GM19452 (cell line): ENCODE data around the gene PPP1CB.

Experiments used
- ATAC-seq: cut with Tn5 transposase; IDR thresholded peaks from one replicate; pipeline ENCODE4 v1.9.1; 2021; ENCODE audit not compliant: unreplicated experiment

PPP1CB gene

DNA sequence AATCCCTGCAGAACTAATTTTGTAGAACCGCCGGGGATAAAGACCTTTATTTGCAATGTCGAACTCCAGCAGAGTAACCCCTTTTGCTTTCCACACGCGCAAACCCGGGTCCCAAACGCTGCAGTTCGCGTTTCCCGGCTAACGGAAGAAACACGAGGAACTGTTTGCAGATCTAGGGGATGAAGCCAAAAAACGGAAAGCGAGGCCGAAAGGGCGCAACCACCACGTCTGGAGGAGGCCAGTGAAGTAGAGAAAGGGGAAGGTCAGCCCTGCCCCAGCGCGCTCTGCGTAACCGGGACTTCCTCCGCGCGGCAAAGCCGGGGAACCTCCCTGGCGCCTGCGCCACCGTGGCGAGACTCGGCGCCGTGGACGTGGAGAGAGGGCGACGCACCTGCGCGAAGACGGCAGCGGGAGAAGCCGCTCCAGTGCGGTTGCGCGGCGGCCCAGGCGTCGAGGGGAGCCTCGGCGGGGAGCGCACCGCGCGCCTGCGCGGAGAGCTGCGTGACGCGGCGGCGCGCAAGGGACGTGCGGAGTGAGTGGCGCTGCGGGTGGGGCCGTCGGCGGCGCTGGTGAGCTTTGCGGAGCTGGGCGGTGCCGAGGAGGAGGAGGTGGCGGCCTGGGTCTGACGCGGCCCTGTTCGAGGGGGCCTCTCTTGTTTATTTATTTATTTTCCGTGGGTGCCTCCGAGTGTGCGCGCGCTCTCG lies at the start of gene PPP1CB:
Gene PPP1CB, plus strand, starts transcription at position 579 of the 704 bp plus-strand sequence. CDS start 295 bp downstream, outside the sequence.
- ATAC-seq = peak; percentile 87

DNA sequence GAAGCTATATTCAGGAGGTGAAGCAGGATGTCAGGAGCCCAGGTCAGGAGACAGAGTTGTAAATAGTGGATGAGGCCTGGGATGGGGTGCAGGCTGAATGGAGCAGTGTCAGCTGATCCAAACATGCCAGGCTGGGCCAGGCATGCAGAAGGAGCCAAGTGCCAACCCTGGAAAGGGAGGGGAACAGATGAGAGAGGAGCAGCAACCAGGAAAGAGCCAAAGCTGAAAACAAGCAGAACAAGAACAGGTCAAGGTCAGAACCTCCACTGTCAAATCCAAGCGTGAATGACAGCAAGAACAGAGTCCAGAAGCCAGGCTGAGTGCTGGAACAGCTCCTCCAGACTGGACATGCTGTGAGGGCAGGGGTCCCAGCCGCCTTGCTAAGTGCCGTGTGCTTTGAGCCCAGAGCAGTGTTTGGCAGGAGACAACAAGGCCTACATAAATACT lies 49.2 kb upstream of the PPP1CB start:
- ATAC-seq = no peak

DNA sequence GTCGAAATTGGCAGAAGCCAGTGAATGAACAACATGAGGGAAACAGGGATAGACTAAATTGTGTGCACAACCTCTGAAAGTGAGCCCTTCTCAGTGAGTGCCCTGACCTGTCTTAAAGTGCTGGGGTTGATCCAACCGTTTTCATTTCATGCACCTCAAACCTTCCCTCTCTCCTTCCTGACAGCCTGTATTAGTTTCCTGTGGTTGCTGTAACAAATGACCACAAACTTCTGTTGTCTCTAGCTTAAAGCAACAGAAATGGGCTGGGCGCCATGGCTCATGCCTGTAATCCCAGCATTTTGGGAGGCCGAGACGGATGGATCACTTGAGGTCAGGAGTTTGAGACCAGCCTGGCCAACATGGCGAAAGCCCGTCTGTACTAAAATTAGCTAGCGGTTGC lies 48.8 kb upstream of the PPP1CB start:
- no peak for ATAC-seq

GRCh38 chr2:28704621-28705020 lies 47.0 kb upstream of the PPP1CB start:
- ATAC-seq = no peak

DNA sequence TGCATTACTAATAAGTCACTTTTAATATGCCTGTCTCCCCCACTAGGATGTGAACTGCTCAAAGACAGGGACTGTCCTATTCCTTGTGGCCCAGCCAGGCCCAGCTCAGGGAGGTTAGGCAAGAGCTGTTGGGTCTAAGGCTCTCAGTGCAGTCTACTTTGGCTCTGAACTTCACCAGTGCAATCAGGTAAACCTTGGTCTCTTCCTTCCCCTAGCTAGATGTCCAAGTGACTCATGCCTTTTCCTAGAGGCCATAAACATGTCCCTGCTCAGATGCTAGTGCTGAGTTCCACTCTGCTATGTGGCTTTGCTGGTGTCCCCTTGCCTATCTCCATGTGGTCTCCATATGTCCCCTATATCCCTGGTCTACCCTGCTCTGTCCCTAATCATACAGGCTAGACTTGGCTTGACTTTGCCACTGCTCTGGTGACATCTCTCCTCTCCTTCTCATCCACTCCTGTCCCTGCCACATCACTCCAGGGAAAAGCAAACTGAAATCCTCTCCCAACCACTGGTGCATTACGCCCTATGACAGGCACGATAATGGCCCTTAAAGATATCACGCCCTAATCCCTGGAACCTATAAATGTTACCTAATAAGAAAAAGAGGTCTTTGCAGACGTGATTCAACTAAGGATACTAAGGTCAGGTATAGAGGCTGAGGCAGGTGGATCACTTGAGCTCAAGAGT lies 45.7 kb upstream of the PPP1CB start:
- ATAC-seq = no peak

- no peak for ATAC-seq
Measured at GRCh38 chr2:28707592-28707991, 44.0 kb upstream of the PPP1CB start.

- no peak for ATAC-seq
Measured at GRCh38 chr2:28709101-28709500, 42.5 kb upstream of the PPP1CB start.

DNA sequence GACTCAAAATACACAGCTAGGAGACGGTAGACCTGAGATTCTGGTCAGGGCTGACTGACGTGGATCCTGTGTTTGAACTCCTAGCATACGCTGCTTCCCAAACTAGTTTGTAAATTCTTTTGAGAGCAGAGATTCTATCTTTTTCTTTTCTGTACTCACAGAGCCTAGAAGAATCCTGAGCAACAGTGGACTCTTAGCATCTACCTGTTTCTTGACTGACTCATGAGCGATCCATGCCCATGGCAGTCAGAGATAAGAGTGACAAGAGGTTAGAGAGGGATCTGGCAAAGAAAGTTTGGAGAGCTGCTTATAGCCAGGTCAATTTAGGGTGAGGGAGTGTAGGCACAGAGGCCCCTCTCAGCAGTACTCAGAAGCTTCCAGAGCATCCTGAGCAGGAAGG lies 41.1 kb upstream of the PPP1CB start:
- no peak for ATAC-seq

DNA sequence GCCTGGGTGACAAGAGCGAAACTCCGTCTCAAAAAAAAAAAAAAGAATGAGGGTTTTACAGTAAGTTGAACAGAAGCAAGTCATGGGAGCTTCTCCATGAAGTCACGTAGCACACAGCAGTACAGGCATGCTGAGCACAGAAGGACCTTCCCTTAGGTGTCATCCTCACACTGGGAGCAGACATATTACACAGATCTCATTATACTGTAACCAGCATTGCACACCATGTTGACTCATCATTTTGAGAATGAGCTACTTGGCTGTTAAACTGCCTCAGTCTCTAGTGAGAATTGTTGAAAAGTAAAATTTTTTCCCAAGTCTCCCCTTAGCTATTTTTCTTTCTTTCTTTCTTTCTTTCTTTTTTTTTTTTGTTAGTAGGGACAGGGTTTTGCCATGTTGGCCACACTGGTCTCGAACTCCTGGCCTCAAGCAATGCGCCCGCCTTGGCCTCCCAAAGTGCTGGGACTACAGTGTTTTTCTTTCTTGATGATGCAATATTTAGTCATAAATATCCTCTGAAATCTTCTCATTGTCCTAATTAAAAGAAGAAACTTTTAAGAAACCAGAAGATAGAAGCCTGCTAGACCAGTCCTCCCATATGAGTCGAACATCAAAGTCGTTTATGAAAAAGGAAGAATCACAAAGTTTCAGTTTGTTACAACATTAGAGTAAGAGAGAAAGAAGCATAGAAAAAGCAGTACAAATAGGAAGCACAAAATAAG lies 37.9 kb upstream of the PPP1CB start:
- no peak for ATAC-seq

DNA sequence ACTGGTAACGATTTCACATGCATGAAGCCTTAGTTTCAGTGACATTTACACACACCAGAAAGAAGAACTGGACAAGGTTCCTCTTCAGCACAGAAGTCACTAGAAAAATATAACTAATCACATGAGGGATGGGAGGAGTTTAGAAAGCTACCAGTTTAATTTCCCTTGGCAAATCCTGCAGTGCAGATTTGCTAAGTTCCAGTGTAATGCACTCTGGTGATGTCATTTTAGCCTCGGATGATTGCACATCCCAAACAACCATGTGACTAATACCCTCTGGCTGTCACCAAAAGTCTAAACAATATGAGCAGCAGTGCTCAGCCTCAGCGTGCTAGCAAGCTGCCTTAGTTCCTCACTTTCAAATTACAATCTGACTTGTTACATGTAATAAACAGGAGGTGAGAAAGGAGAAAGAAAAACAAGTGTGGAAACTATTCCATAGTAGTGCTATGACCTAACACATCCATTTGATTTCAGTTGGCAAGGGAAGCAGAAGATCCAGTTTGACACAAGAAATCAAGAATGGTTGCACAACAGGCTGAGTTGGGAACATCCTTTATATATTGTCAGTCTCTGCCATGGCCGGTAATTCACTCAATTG lies 35.3 kb upstream of the PPP1CB start:
- ATAC-seq = no peak

DNA sequence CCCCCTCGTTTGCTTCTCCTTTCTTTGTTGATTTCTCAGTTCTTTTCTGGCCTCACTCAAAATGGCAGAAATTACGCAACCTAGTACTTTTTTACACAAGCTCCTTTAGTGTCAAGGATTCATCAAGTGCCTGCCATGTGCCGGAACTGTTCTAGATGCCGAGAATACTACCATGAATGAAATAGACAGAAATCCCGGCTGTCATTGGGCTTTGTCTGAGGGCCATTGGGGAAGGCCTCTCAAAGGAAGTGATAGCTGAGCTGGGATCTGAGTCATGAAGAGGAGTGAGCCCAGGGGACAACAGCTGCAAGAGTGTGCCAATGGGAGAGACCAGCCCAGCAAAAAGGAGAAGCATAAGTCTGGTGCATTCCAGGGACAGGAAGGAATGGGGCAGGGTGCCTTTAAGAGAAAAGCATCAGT lies 34.3 kb upstream of the PPP1CB start:
- ATAC-seq = no peak

GRCh38 chr2:28720345-28720744 lies 31.3 kb upstream of the PPP1CB start:
- ATAC-seq = no peak

DNA sequence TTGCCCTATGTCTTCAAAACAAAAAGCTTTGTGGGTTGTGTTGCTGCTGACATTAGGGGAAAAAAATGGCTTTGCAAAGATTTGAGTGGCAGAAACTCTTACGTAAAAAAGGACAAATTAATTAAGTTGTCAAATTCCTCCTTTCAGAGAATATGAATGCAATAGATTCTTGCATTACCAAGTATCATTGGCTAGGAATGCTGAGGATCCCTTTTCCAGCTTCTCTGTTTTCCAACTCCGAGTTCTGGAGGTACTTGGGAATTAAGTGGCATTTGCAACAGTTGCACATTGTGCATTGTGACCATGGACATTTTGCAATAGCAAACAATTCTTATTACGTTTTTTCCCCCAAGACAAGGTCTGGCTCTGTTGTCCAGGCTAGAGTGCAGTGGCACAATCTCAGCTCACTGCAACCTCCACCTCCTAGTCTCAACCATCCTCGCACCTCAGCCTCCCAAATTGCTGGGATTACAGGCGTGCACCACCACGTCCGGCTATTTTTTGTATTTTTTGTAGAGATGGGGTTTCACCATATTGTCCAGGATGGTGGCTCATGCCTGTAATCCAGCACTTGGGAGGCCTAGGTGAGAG lies 29.9 kb upstream of the PPP1CB start:
- no peak for ATAC-seq

- no peak for ATAC-seq
Measured at GRCh38 chr2:28725021-28725711, 26.5 kb upstream of the PPP1CB start.

GRCh38 chr2:28726177-28726576 lies 25.5 kb upstream of the PPP1CB start:
- ATAC-seq = no peak

GRCh38 chr2:28729698-28730097 lies 21.9 kb upstream of the PPP1CB start:
- ATAC-seq = no peak

- no peak for ATAC-seq
Measured at GRCh38 chr2:28730641-28731146, 20.9 kb upstream of the PPP1CB start.

DNA sequence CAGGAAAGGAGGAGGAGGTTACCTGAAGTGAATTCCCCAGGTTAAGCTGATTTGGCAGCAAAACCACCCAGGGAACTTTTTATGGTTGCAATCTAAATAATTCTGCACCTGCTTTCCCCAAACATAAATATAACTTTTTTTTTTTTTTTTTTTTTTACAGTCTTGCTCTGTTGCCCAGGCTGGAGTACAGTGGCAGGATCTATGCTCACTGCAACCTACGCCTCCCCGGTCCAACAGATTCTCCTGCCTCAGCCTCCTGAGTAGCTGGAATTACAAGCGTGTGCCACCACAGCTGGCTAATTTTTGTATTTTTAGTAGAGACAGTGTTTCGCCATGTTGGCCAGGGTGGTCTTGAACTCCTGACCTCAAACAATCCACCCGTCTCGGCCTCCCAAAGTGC lies 16.1 kb upstream of the PPP1CB start:
- no peak for ATAC-seq

- no peak for ATAC-seq
Measured at GRCh38 chr2:28736034-28736433, 15.6 kb upstream of the PPP1CB start.

GRCh38 chr2:28737655-28738054 lies 14.0 kb upstream of the PPP1CB start:
- ATAC-seq = no peak
